Right kidney (tissue), 9 donors: Measurements from ENCODE around the gene TTC39C.

Experiments used
- DNase-seq: peaks from one replicate; pipeline ENCODE4 v3.0.0-alpha.2; 2016
- long read RNA-seq, 8 donors: transcript quantifications; one replicate each; lab custom pipeline, GENCODE V29; 2026

Gene TTC39C
- long read RNA-seq, donor 1, partial matches to known transcripts = 0 of 5 reads
- long read RNA-seq, donor 1, other reads (novel, unspliced or antisense) = 0 of 5 reads
- long read RNA-seq, donor 2, partial matches to known transcripts = 0 of 3 reads
- long read RNA-seq, donor 2, other reads (novel, unspliced or antisense) = 0 of 3 reads
- long read RNA-seq, donor 3 = 0 reads
- long read RNA-seq, donor 4, partial matches to known transcripts = 0 of 1 reads
- long read RNA-seq, donor 4, other reads (novel, unspliced or antisense) = 0 of 1 reads
- long read RNA-seq, donor 5, partial matches to known transcripts = 0 of 1 reads
- long read RNA-seq, donor 5, other reads (novel, unspliced or antisense) = 0 of 1 reads
- long read RNA-seq, donor 6, partial matches to known transcripts = 0 of 4 reads
- long read RNA-seq, donor 6, other reads (novel, unspliced or antisense) = 0 of 4 reads
- long read RNA-seq, donor 7 = 0 reads
- long read RNA-seq, donor 8, partial matches to known transcripts = 0 of 3 reads
- long read RNA-seq, donor 8, other reads (novel, unspliced or antisense) = 0 of 3 reads

DNA sequence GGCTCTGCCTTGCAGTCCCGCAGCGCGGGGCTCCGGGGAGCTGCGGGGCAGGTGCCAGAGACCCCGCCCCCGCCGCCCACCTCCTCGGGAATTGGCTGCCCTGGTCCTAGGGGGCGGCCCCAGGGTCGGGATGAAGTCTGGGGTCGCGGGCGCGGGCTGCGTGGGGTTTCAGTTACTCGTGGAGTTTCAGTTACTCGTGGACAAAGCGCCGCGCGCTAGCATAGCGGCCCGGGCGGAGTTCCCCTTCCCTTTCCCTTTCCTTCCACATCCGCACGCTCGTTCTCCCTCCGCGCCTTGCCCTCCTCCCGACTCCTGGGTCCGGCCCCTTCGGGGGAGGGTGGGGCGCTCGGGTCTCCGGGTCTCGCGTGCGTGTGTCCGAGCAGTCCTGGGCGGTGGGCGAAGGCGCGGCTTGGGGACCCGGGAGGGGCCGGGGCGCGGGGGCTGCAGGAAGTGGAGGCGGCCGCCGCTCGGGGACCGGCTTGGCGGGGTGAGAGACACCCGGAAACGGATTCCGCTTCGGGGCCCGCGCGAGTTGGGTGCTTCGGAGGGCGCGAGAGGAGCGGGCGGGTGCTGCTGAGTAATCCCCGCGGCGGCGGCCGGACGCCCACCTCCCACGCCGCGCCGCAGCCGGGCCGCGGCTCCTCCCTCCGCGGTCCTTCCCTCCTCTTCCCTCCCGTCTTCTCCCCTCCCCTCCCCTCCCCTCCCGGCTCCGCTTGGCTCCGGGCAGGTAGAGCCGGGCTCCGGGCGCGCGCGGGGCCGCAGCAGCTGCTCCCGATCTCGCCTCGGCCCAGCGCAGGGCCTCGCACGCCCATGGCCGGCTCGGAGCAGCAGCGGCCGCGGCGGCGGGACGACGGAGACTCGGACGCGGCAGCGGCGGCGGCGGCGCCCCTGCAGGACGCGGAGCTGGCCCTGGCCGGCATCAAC, at the start of gene TTC39C:
TTC39C (plus strand) TSS at position 693 of the 924 bp plus-strand sequence; CDS start at position 811, 118 bp downstream.
- peak; percentile 83 for DNase-seq

DNA sequence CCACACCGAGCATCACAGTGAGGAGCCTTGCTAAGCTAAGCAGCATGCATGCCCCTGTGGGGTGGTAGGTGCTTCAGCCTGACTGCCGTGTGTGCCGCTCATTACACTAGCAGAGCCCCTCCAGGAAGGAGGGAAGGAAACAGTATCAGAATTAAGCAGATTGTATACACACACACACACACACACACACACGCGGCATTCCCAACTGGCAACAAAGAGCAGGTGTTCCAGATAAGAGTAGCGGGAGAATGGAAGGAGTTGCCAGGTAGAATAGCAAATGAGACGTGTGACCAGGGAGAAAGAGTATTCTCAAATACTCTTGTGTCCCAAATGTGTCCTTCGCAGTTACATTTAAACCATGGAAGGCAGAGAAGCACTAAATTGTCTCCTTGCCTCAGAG, 47.6 kb upstream of the TTC39C start:
- DNase-seq = no peak

DNA sequence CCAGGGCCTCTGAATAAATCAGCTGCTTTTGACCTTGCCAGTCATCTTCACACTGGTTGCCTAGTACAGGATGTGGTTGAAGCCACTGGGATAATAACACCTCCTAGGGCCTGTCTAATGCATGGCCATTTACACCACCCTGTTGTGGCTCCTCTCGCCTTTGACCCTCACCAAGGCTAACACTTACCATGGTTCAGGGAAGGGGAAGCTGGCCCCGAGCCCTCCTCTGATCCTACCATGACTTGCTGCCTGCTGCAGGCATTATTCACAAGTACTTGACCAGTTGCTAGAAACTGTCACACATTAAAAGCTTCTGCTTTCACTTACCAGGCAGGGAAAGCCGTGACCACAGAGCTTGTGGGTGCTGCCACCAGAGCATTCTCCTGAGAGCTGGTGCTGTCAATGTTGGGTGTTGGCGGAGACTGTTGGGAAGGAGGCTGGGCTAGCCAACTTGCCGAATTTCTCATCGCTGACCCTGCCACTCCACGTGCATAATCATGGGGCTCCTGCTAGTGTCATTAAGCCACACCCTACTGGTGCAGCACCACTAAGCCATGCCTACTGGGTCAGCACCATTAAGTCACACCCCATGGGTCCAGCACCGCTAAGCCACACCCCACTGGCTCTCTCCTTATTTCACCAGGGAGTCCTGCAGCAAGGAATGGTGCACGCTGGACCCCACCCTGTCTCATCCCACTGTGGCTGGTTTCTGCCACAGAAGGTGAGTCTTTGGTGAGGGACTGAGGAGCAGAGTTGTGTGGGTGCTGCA, 47.0 kb upstream of the TTC39C start:
- DNase-seq = no peak

DNA sequence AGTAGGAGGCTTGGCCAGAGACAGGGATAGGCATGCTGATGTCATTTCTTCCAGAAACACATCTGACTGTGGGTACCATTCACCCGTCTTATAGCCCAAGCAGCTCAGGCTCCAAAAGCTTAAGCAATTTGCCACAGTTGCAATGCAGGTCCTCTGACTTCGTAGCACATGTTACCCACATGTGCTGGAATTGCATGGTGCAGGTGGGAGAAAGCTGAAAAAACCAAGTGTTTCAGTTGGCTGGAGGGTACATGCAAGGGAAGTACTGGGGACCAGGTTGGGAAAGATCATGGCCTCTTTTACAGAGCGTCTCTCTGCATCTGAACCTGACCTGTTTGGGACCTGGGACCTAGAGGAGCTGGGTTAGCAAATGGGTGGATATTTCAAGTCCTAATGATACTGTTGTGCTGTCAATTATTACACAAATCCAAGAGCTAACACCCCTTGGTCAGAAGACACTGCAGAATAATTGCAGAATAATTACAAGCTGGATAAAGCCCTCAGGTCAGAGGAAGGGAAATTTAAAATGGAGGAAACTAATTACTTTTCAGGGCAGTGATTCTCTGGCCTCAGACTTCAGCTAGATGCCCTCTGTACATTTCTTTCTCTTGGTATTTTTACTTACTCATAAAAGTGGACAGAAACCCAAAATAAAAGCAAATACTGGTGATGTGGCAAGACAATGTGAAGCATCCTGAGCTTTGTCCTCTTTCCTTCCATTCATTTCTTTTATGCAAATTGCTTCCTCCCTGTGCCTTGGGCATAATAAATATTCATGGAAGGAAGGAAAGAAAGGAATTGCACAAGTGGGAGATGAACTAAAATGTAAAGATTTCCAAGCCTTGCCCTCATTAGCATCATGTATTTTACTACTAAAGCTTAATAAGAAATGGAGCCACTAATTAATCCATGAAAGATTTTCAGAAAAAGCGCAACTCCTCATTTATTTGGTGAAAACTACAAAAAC, 45.6 kb upstream of the TTC39C start:
- no peak for DNase-seq

DNA sequence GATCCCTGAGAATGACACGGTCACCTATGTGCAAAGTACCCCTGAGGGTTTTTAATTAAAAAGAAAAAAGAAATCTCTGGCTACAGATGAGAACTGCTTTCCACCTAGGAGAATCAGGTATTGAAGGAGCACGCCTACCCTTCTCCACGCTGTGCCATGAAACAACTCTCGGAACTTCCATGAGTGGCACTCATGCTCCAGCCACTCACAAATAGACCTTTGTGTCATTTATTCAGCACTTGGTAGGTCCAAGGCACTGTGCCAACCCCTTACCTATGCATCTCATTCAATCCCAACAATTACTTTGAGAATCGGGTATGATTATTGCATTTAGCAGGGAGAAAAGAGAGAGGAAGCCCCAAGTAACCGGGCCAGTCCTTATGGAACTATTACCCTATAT, 44.9 kb upstream of the TTC39C start:
- DNase-seq = no peak

DNA sequence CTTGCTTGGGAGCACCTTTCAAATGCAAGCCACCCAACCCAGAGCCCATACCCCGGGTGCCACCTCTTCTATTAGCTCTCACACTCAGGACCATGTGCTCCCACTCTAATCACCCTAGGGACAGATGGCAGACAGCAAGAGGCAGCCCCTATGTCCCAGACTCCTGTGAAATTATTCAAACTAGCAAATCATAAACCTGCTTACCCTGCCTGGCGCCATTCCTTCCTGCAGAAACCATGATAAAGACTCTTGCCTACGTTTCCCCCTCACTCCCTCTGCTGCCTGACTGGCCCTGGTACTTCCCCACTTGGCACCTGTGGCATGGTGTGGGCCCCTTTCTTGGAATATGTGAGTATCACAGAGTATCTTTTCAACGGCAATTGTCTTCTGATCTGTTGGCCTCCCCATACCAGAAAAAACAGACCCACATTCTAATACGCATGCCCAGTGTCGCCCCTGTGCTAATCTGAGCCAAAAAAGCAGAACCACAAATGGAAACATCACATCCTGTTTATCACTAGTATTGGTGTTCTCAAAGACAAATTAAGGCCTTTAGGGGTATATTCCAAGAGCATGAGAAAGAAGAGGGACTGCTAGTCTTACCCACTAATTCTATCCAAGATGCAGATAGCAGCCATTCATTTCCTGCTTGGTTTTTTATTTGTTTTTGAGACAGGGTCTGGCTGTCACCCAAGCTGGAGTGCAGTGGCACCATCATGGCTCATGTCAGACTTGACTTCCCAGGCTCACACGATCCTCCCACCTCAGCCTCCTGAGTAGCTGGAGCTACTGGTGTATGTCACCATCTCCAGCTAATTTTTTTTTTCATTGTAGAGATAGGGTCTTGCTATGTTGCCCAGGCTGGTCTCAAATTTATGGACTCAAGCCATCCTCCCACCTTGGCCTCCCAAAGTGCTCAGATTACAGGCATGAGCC, 44.1 kb upstream of the TTC39C start:
- DNase-seq = no peak

DNA sequence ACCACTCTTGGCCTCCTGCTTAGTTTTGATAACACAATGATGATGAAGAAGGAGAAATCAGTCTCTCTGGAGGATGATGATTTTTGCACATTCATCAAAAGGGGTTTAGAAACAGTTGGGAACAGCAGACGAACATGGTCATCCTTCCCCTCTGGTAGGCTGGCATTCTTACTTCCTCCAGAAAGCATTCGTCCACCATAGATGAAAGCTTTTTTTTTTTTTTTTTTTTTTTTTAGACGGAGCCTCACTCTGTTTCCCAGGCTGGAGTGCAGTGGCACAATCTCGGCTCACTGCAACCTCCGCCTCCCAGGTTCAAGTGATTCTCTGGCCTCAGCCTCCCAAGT, 43.5 kb upstream of the TTC39C start:
- no peak for DNase-seq

DNA sequence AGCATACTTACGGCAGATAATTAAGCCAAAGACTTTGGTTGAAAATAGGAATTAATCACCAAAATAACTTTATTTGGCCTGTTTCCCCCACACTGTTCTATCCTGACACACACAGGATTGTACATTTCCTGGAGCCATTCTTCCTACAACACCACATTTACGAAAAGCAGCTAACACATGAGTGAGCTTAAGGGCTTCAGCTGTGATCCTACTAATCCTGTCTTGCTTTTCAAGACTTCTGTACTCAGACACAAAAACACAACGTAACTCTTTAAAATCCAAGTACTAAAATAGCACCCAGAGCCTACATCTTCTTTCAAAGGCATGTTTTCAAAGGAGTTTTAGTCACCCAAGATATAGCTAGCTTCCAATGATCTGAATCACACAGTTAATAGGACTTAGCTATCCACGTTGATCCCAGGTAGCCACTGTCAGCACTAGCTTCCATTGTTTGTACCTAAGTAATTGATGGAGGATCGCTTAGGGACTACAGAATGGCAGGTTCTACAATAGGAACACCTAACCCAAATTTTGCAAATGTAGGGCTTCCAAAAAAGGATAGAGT, 42.8 kb upstream of the TTC39C start:
- DNase-seq = no peak

DNA sequence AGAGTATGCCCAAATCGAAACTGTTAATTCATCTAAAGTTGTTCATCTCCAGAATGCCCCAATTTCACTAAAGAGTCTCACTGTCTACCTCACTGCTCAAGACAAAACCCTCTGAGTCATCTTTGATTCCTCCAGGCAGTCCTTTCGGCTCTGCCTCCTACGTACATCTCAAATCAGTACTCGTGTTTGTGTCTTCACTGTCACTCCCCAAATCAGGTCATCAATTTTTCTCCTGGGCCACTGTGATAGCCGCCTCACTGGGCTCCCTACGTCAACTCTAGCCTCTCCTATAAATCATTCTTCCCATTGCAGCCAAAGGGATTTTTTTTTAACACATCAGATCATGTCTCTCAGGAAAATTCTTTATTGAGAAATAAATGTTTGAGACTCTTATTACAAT, 42.1 kb upstream of the TTC39C start:
- DNase-seq = no peak

DNA sequence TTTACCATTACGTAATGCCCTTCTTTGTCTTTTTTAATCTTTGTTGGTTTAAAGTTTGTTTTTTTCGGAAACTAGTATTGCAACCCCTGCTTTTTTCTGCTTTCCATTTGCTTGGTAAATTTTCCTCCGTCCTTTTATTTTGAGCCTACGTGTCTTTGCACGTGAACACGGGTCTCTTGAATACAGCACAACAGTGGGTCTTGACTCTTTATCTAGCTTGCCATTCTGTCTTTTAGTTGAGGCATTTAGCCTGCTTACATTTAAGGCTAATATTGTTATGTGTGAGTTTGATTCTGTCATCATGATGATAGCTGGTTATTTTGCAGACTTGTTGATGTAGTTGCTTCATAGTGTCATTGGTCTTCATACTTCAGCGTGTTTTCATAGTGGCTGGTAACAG, 37.5 kb upstream of the TTC39C start:
- no peak for DNase-seq

DNA sequence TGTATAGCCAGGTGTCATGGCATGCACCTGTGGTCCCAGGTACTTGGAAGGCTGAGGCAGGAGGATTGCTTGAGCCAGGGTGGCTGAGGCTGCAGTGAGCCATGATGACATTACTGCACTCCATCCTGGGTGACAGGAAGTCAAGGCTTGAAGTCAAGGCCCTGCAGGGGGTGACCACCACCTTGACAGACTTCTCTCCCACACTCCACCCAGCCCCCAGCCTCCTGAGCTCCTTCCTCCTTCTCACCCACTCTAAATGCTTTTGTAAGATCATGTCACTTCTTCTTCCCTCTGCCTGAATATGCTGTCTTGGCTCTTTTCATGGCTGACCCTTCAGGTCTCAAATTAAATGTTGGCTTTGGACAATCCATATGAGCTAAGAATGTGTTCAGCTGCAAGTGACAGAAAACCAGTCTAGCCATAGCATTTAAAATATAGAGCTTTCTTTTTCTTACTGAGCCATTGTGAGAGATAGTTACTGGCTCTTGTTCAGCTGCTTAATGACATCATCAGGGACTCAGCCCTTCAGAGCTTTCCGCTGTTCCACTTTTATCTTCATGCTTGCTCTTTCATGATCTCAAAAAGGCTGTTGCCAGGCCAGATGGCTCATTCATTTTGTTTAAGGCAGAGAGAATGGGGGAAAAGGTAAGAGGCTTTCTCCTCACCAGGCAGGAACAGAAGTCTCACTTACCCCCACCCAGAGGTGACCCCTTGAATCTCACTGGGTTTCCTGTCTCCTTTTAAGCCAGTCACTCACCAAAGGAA, 36.7 kb upstream of the TTC39C start:
- DNase-seq = no peak

DNA sequence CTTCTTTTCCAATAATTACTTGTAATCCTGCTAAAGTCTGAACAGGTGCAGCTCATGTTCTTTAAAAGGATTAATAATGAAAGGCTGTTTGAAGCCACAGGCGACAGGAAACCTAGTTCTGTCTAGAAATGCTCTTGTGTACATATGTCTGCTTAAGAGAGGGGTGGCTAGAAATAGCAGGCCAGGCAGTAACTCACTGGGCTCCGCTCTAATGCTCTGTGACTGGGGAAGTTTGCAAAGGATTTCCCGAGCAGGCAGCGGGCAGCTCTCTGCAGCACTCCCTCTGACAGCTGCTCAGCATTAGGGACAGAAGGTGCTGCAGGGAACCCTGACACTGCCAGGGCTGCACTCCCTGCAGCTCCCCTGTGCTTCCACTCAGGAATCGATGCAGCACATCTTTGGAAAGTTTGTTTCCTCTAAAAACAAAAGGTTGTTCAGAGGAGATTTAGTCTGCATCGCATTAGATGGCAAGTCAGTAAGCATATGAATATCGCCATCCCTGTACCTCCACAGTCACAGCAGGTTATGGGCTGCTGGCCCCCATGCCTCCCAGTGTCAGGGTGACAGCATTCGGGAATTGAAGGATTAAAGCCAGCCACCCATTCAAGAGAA, 33.1 kb upstream of the TTC39C start:
- peak; percentile 21 for DNase-seq

DNA sequence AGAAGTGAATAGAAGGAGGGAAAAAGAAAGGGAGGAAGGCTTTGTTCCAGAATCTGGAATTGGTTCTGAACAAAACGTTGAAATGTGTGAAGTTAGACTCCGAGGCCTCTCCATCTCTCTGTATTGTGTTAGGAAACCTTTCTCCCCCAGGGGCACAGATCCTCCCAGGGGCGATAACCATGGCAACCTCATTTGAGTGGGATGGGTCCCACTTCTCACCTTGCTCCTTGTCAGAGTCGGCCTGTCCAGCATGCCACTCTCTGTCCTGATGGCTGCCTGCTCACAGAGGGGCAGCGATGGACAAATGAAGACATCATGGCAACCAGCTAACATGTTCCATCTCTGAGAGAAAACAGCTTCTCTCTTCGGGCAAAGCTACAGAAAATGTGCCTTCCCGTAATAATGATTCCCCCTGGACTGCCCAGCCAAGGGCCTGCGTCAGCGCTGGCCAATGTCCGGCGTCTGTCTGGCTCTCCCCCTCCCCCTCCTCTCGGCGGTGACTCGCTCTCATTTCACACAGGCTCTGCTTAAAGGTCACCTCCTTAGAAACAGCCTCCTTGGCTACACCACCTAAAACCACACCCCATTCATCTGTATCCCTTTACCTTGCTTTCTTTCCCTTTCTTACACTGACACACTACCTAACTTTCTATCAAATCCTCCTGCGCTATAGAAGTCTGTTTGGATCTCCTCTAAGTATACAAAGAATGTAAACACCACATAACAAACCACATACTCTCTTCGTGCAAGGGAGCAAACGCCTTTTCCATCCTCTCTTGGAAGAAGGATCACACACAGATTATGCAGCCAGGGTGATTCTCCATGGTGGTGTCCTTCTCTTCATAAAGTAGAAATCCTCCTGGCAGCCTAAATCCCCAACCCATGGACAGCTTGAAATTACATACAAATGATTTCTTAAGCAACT, 32.1 kb upstream of the TTC39C start:
- DNase-seq = peak; percentile 45

DNA sequence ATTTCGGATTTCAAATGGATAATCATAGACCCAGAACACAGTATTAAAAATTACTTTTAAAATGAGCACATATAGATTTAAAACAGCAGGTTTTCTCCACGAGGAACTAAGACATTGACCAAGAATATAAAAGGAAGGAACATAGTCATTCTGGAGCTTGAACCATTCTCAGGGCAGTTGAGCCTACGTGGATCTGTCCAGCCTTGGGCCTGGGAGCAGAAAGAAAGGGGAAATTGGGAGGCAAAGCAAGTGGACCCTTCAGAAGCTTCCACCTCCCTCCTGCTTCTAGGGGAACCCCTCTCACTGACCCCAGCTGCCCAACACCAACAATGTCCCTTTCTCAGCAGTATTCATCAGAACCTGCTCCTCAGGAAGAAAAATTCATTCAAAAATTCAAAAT, 31.4 kb upstream of the TTC39C start:
- DNase-seq = no peak

DNA sequence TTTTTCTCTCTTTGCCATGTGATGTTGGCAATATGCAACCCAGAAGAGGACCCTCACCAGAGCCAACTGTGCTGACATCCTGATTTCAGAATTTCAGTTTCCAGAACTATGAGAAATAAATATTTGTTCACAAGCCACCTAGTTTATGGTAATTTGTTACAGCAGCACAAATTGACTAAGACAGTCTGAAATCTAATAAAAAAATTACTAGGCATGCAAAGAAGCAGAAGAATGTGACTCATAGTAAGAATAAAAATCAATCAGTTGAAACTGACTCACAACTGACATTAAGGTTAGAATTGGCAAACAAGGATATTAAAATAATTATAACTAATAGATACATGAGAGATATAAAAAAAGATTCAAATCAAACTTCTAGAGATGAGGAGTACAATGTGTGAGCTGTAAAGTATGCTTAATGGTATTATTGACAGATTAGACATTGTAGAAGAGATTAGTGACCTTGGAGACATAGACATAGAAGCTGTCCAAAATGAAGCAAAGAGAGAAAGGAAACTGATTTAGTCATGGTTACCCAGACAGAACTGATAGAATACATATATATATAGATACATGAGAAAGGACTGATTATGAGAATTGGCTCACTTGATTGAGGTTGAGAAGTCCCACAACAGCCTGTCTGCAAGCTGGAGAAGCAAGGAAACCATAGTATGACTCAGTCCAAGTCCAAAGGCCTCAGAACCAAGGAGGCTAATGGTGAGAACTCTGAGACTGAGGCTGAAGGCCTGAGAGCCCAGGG, 27.8 kb upstream of the TTC39C start:
- DNase-seq = no peak
